K562 (cell line): Measurements from ENCODE around the gene MFAP1. TPM values are rescaled to one million over a fixed set of nuclear protein-coding genes. Genes with fewer than 3 reads are reported as not detected.

Experiments
- GTF2A2 ChIP-seq: IDR thresholded peaks from 2 replicates; pipeline ENCODE4 v1.6.1; 2016; ENCODE audit warnings: mild to moderate bottlenecking, missing genetic modification characterization, missing compliant biosample characterization
- NONO ChIP-seq, 2 experiments: fragments of 200-400 bp in 1 of 2; fragments of 450-650 bp in 1 of 2; formaldehyde crosslinking in 1 of 2; IDR thresholded peaks; 2 replicates each; pipeline ENCODE4 v1.6.1; 2017; ENCODE audit warnings: low read depth in 2 of 2, mild to moderate bottlenecking in 2 of 2, moderate library complexity in 2 of 2, low read length in 1 of 2
- POLR2A ChIP-seq: fragments of 450-650 bp; conservative IDR thresholded peaks from 2 replicates; pipeline ENCODE4 v1.6.1; 2016
- SMARCB1 ChIP-seq: IDR thresholded peaks from 2 replicates; pipeline ENCODE4 v1.6.1; 2011; ENCODE audit warnings: improper control_type of control experiment, low read depth; ENCODE audit not compliant: insufficient read length
- THRAP3 ChIP-seq: fragments of 450-650 bp; IDR thresholded peaks from 2 replicates; pipeline ENCODE4 v1.6.1; 2016; ENCODE audit warnings: mild to moderate bottlenecking, inconsistent platforms, borderline replicate concordance
- ZKSCAN3 ChIP-seq: fragments of 250-450 bp; sonication (Bioruptor Pico); IDR thresholded peaks from 2 replicates; pipeline ENCODE4 v1.4.0; 2020
- polyA plus RNA-seq, 8 experiments: library from polyadenylated mRNA; depleted of rRNA in 4 of 8; stranded (reverse) in 5 of 8; unstranded in 3 of 8; fragments of >200 nt; fragmentation: Nextera tagmentation in 2 of 8; fragmentation: Illumina TruSeq in 1 of 8; extraction: Ambion mirVana in 2 of 8; extraction: Trizol in 1 of 8; gene quantifications; 2 replicates each; pipeline versions ENCODE4 v1.2.1 to v1.2.3, GENCODE V29; 2011 to 2014; ENCODE audit warnings: inconsistent platforms in 1 of 8, missing spikeins in 1 of 8
- total RNA-seq, 7 experiments: library from RNA; depleted of rRNA in 6 of 7; stranded (reverse); fragments of >200 nt in 6 of 7; fragmentation: Illumina TruSeq in 2 of 7; extraction: Trizol in 2 of 7; gene quantifications; 2 replicates each; pipeline versions ENCODE4 v1.2.1 to v1.2.3, GENCODE V29; 2011 to 2021; ENCODE audit warnings: low replicate concordance in 1 of 7
- TF ChIP-seq, protein P1 (sequence below): fragments of 200-600 bp; sonication (generic); IDR thresholded peaks from one replicate; pipeline ENCODE4 v1.6.1; 2012; ENCODE audit warnings: mild to moderate bottlenecking, low read depth, low read length, inconsistent platforms
- TF ChIP-seq, protein P2 (sequence below): fragments of 450-650 bp; IDR thresholded peaks from 2 replicates; pipeline ENCODE4 v1.7.0; 2016; ENCODE audit warnings: borderline replicate concordance
- TF ChIP-seq, protein P3 (sequence below): fragments of 450-650 bp; IDR thresholded peaks from 2 replicates; pipeline ENCODE4 v1.6.1; 2016; ENCODE audit warnings: borderline replicate concordance

Gene MFAP1
- total and polyA plus RNA-seq, 9 of the 15 experiments (the other 6 are each of a cell fraction or from before 2014, with no cell fraction given), result 34.9 to 64.1 (median 48.2) TPM

DNA sequence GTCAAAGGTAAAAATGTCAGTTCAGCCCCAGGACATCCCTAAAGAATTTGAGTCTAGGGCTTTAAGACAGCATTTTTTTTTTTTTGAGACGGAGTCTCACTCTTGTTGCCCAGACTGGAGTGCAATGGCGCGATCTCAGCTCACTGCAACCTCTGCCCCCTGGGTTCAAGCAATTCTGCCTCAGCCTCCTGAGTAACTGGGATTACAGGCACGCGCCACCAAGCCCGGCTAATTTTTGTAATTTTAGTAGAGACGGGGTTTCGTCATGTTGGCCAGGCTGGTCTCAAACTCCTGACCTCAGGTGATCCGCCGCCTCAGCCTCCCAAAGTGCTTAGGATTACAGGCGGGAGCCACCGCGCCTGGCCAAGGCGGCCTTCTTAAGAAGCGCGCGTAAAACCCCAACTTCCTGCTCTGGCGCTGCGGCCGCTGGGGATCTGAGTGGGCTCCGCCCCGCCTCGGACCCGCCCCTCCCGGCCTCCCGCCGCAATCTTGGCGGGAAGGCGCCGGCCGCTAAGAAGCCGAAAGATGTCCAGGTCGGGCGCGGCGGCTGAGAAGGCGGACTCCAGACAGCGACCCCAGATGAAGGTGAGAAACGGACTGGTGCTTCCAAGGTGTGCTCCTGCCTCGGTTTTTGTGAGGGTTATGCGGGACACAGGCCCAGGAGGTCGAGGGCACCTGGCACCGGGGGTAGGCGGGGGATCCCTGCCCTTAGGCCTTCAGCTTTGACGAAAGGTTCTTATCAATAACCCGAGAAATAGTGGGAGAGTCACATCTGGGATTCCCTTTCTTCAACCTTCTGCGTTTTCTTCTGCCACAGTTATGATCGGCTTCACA, 2.2 kb upstream of the MFAP1 start, which contains the start of gene WDR76 (continued):
- TF ChIP-seq, protein P1, sequence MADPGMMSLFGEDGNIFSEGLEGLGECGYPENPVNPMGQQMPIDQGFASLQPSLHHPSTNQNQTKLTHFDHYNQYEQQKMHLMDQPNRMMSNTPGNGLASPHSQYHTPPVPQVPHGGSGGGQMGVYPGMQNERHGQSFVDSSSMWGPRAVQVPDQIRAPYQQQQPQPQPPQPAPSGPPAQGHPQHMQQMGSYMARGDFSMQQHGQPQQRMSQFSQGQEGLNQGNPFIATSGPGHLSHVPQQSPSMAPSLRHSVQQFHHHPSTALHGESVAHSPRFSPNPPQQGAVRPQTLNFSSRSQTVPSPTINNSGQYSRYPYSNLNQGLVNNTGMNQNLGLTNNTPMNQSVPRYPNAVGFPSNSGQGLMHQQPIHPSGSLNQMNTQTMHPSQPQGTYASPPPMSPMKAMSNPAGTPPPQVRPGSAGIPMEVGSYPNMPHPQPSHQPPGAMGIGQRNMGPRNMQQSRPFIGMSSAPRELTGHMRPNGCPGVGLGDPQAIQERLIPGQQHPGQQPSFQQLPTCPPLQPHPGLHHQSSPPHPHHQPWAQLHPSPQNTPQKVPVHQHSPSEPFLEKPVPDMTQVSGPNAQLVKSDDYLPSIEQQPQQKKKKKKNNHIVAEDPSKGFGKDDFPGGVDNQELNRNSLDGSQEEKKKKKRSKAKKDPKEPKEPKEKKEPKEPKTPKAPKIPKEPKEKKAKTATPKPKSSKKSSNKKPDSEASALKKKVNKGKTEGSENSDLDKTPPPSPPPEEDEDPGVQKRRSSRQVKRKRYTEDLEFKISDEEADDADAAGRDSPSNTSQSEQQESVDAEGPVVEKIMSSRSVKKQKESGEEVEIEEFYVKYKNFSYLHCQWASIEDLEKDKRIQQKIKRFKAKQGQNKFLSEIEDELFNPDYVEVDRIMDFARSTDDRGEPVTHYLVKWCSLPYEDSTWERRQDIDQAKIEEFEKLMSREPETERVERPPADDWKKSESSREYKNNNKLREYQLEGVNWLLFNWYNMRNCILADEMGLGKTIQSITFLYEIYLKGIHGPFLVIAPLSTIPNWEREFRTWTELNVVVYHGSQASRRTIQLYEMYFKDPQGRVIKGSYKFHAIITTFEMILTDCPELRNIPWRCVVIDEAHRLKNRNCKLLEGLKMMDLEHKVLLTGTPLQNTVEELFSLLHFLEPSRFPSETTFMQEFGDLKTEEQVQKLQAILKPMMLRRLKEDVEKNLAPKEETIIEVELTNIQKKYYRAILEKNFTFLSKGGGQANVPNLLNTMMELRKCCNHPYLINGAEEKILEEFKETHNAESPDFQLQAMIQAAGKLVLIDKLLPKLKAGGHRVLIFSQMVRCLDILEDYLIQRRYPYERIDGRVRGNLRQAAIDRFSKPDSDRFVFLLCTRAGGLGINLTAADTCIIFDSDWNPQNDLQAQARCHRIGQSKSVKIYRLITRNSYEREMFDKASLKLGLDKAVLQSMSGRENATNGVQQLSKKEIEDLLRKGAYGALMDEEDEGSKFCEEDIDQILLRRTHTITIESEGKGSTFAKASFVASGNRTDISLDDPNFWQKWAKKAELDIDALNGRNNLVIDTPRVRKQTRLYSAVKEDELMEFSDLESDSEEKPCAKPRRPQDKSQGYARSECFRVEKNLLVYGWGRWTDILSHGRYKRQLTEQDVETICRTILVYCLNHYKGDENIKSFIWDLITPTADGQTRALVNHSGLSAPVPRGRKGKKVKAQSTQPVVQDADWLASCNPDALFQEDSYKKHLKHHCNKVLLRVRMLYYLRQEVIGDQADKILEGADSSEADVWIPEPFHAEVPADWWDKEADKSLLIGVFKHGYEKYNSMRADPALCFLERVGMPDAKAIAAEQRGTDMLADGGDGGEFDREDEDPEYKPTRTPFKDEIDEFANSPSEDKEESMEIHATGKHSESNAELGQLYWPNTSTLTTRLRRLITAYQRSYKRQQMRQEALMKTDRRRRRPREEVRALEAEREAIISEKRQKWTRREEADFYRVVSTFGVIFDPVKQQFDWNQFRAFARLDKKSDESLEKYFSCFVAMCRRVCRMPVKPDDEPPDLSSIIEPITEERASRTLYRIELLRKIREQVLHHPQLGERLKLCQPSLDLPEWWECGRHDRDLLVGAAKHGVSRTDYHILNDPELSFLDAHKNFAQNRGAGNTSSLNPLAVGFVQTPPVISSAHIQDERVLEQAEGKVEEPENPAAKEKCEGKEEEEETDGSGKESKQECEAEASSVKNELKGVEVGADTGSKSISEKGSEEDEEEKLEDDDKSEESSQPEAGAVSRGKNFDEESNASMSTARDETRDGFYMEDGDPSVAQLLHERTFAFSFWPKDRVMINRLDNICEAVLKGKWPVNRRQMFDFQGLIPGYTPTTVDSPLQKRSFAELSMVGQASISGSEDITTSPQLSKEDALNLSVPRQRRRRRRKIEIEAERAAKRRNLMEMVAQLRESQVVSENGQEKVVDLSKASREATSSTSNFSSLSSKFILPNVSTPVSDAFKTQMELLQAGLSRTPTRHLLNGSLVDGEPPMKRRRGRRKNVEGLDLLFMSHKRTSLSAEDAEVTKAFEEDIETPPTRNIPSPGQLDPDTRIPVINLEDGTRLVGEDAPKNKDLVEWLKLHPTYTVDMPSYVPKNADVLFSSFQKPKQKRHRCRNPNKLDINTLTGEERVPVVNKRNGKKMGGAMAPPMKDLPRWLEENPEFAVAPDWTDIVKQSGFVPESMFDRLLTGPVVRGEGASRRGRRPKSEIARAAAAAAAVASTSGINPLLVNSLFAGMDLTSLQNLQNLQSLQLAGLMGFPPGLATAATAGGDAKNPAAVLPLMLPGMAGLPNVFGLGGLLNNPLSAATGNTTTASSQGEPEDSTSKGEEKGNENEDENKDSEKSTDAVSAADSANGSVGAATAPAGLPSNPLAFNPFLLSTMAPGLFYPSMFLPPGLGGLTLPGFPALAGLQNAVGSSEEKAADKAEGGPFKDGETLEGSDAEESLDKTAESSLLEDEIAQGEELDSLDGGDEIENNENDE, result no peak
- no peak for TF ChIP-seq GTF2A2
- no peak for TF ChIP-seq SMARCB1
- peak; percentile 86 for TF ChIP-seq POLR2A
- TF ChIP-seq THRAP3, result no peak
- no peak for TF ChIP-seq NONO (IDR thresholded peaks at IDR 0.05; ENCODE audit: low read depth in 2 of 2, low read length in 1 of 2)
- TF ChIP-seq, protein P2, sequence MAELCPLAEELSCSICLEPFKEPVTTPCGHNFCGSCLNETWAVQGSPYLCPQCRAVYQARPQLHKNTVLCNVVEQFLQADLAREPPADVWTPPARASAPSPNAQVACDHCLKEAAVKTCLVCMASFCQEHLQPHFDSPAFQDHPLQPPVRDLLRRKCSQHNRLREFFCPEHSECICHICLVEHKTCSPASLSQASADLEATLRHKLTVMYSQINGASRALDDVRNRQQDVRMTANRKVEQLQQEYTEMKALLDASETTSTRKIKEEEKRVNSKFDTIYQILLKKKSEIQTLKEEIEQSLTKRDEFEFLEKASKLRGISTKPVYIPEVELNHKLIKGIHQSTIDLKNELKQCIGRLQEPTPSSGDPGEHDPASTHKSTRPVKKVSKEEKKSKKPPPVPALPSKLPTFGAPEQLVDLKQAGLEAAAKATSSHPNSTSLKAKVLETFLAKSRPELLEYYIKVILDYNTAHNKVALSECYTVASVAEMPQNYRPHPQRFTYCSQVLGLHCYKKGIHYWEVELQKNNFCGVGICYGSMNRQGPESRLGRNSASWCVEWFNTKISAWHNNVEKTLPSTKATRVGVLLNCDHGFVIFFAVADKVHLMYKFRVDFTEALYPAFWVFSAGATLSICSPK, result no peak
- TF ChIP-seq, protein P3, sequence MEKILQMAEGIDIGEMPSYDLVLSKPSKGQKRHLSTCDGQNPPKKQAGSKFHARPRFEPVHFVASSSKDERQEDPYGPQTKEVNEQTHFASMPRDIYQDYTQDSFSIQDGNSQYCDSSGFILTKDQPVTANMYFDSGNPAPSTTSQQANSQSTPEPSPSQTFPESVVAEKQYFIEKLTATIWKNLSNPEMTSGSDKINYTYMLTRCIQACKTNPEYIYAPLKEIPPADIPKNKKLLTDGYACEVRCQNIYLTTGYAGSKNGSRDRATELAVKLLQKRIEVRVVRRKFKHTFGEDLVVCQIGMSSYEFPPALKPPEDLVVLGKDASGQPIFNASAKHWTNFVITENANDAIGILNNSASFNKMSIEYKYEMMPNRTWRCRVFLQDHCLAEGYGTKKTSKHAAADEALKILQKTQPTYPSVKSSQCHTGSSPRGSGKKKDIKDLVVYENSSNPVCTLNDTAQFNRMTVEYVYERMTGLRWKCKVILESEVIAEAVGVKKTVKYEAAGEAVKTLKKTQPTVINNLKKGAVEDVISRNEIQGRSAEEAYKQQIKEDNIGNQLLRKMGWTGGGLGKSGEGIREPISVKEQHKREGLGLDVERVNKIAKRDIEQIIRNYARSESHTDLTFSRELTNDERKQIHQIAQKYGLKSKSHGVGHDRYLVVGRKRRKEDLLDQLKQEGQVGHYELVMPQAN, result peak; percentile 73; the same call in 1 of the 2 replicates
- no peak for TF ChIP-seq ZKSCAN3
